Adipocyte (in vitro differentiated cells): ENCODE results near the gene LMAN2L.

ENCODE experiments used
- DNase-seq: peaks from one replicate; pipeline ENCODE4 v3.0.0-alpha.2; 2015; ENCODE audit warnings: low read depth
- H3K27me3 ChIP-seq: replicated peaks from 2 replicates; pipeline ENCODE4 v1.7.0; 2013; ENCODE audit warnings: mild to moderate bottlenecking, low read length, moderate library complexity; ENCODE audit not compliant: control insufficient read depth, insufficient read depth
- H3K36me3 ChIP-seq: 2 replicates; pipeline ENCODE4 v1.7.0; 2013; ENCODE audit warnings: low read length, mild to moderate bottlenecking, moderate library complexity; ENCODE audit not compliant: control insufficient read depth, insufficient read depth, severe bottlenecking
- H3K4me1 ChIP-seq: 2 replicates; pipeline ENCODE4 v1.7.0; 2013; ENCODE audit warnings: mild to moderate bottlenecking, low read length, moderate library complexity; ENCODE audit not compliant: control insufficient read depth, insufficient read depth
- H3K4me3 ChIP-seq: 2 replicates; pipeline ENCODE4 v1.7.0; 2013; ENCODE audit warnings: mild to moderate bottlenecking, low read length, moderate library complexity
- H3K9ac ChIP-seq: 2 replicates; pipeline ENCODE4 v1.7.0; 2013; ENCODE audit warnings: mild to moderate bottlenecking, low read length, moderate library complexity
- H3K9me3 ChIP-seq: 2 replicates; pipeline ENCODE4 v1.7.0; 2013; ENCODE audit warnings: mild to moderate bottlenecking, low read length, moderate library complexity; ENCODE audit not compliant: control insufficient read depth

Gene LMAN2L

DNA sequence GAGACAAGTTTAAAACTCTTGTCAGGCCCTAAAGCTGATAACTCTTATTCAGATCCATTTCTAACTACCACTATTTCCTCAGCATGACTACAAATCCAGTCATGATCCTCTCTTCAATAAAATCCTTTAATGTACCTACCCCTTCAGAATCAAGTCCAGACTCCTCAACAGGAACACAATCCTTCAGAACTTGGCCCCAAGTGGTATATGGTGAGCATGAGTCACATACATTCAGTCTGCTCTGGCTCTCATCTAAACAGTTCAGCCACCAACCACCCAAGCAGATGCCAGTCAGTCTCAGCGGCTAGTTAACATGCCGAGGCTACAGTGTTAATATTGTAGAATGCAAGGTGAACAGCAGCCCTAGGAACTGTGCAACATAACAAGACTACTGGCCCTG is 9.7 kb downstream of the LMAN2L start:
- Histone ChIP-seq H3K9me3 (no peaks in the 10 kb centered on the region), H3K27me3 (no peaks in the 10 kb centered on the region), H3K36me3 (peaks cover 32% of the 10 kb centered on the region), H3K4me1 (peaks cover 45% of the 10 kb centered on the region), H3K4me3 (no peak overlapping the region), H3K9ac (no peak overlapping the region)
- DNase-seq, result peak; percentile 31

DNA sequence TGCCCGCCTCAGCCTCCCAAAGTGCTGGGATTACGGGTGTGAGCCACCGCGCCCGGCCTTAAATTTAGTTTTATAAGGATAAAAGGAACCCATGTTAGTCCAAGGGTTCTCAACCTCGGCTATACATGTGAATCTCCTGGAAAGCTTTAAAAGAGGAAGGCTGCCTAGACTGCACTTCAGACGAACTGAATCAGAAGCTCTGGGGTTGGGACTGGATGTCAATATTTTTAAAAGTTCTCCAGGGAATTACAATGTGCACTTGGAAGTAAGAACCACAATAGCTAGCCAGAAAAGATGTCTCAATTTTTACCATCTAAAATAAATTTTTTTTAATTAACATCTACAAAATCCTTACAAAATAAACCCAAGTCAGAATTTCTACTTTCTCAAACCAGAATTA is 10.1 kb downstream of the LMAN2L start:
- DNase-seq, result no peak
- H3K27me3 ChIP-seq, result no peaks in the 10 kb centered on the region
- H3K4me1 ChIP-seq, result peaks cover 41% of the 10 kb centered on the region
- H3K9me3 ChIP-seq, result no peaks in the 10 kb centered on the region
- H3K9ac ChIP-seq, result no peak overlapping the region
- H3K4me3 ChIP-seq, result no peak overlapping the region
- H3K36me3 ChIP-seq, result peaks cover 32% of the 10 kb centered on the region

- H3K9me3 ChIP-seq, result no peaks in the 10 kb centered on the region
- H3K27me3 ChIP-seq, result no peaks in the 10 kb centered on the region
- peaks cover 26% of the 10 kb centered on the region for H3K4me1 ChIP-seq
- DNase-seq, result peak; percentile 49
- no peak overlapping the region for H3K9ac ChIP-seq
- H3K4me3 ChIP-seq, result no peak overlapping the region
- H3K36me3 ChIP-seq, result peaks cover 24% of the 10 kb centered on the region
Measured at GRCh38 chr2:96727431-96727830, 12.4 kb downstream of the LMAN2L start.

- DNase-seq, result no peak
- H3K4me1 ChIP-seq, result peaks cover 26% of the 10 kb centered on the region
- H3K36me3 ChIP-seq, result peaks cover 18% of the 10 kb centered on the region
- H3K4me3 ChIP-seq, result no peak overlapping the region
- no peaks in the 10 kb centered on the region for H3K9me3 ChIP-seq
- no peak overlapping the region for H3K9ac ChIP-seq
- H3K27me3 ChIP-seq, result no peaks in the 10 kb centered on the region
Measured at GRCh38 chr2:96726131-96726530, 13.7 kb downstream of the LMAN2L start.

DNA sequence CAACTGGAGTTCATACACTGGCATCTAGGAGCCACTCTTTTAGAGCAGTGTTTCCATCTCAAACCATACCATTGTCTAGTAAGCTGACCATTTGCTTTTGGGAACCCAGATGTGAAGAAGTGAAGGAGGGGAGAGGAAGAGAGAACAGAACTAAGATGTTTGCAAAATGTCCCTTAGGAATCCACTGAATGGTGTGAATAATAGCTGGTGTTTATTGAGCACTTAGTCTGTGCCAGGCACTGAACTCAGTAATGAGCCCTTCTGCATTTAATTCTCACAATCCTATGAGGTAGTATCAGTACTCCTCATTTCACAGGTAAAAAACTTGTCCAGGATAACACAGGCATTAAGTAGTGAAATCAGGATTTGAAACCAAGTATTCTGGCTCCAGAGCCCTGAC is 23.5 kb downstream of the LMAN2L start:
- Histone ChIP-seq H3K4me3 (no peak overlapping the region), H3K36me3 (peaks cover 25% of the 10 kb centered on the region), H3K27me3 (no peaks in the 10 kb centered on the region), H3K9ac (no peak overlapping the region), H3K4me1 (no peaks in the 10 kb centered on the region), H3K9me3 (no peaks in the 10 kb centered on the region)
- no peak for DNase-seq

DNA sequence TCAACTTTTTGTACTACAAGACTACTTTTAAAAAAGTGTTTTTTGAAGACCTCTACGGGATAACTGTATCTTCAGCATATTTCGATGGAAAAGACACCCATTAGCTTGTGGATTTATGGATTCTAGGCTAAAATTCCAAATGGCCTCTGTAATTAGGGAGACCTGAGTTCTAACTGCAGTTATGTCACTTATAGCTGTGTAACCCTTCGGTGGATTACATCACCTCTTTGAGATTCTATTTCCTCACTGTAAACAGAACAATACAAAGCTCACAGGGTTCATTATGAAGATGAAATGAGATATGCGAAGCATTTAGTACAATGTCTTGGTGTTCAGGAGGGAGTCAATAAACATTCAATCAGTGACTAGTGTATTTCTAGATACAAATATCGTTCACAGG is 24.2 kb downstream of the LMAN2L start:
- Histone ChIP-seq H3K4me3 (no peak overlapping the region), H3K9ac (no peak overlapping the region), H3K4me1 (no peaks in the 10 kb centered on the region), H3K36me3 (peaks cover 32% of the 10 kb centered on the region), H3K27me3 (no peaks in the 10 kb centered on the region), H3K9me3 (no peaks in the 10 kb centered on the region)
- DNase-seq, result peak; percentile 19

- Histone ChIP-seq H3K4me3 (no peak overlapping the region), H3K36me3 (peaks cover 64% of the 10 kb centered on the region), H3K9me3 (peaks cover 5% of the 10 kb centered on the region), H3K27me3 (no peaks in the 10 kb centered on the region), H3K4me1 (no peaks in the 10 kb centered on the region), H3K9ac (no peak overlapping the region)
- no peak for DNase-seq
Measured at GRCh38 chr2:96710985-96711384, 28.9 kb downstream of the LMAN2L start.

DNA sequence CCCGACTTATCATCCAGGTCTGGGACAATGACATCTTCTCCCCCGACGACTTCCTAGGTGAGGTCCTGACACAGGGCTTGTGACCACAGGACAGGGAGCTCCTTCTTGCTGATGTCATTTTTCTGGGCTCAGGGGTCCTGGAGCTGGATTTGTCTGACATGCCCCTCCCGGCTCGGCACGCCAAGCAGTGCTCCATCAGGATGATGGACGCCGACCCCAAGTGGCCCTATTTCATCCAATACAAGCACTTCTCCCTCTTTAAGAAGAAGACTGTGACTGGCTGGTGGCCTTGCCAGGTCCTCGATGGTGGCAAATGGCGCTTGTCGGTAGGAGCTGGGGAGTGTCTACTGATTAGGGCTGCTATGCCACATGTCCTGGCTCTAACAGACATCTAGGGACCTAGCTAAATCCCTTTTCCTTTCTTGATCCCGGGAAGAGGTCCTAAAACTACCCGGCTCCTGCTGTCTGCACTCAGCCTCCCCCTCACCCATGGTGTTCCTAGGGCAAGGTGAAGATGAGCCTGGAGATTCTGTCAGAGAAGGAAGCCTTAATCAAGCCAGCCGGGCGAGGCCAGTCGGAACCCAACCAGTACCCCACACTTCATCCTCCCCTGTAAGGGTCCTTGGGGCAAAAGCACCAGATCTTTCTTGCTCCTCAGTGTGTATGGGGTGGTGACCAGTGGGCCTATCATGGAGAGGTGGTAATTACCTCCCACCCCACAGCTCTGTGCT is 36.7 kb downstream of the LMAN2L start:
- H3K27me3 ChIP-seq, result no peaks in the 10 kb centered on the region
- no peak for DNase-seq
- H3K36me3 ChIP-seq, result peaks cover 29% of the 10 kb centered on the region
- H3K9ac ChIP-seq, result no peak overlapping the region
- H3K4me3 ChIP-seq, result no peak overlapping the region
- H3K9me3 ChIP-seq, result no peaks in the 10 kb centered on the region
- no peaks in the 10 kb centered on the region for H3K4me1 ChIP-seq

DNA sequence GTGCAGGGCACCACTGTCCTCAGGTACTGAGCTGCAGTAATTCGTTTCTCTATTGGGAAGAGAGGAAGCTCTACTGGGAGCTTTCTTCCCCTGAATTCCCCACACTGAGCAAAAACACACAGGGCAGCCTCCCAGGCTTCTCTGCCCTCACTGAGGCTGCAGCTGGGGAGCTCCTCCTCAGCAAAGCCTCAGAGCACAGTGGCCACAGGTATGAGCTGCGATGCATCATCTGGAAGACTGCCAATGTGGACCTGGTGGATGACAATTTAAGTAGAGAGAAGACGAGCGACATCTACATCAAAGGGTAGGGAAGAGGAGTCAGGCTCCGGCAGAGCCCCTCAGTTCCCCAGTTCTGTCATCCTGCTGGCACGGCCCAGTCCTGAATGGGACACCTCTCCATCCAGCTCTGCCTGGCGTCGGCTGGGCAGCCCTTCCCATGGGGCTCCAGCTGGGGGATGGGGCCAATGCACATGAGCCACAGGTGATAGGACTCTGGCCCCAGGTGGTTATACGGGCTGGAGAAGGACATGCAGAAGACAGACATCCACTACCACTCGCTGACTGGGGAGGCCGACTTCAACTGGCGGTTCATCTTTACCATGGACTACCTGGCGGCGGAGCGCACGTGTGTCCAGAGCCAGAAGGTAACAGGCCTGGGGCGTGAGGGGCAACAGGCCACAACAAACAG is 37.6 kb downstream of the LMAN2L start:
- no peaks in the 10 kb centered on the region for H3K9me3 ChIP-seq
- H3K9ac ChIP-seq, result no peak overlapping the region
- no peaks in the 10 kb centered on the region for H3K27me3 ChIP-seq
- peaks cover 20% of the 10 kb centered on the region for H3K36me3 ChIP-seq
- DNase-seq, result no peak
- H3K4me3 ChIP-seq, result no peak overlapping the region
- H3K4me1 ChIP-seq, result no peaks in the 10 kb centered on the region

DNA sequence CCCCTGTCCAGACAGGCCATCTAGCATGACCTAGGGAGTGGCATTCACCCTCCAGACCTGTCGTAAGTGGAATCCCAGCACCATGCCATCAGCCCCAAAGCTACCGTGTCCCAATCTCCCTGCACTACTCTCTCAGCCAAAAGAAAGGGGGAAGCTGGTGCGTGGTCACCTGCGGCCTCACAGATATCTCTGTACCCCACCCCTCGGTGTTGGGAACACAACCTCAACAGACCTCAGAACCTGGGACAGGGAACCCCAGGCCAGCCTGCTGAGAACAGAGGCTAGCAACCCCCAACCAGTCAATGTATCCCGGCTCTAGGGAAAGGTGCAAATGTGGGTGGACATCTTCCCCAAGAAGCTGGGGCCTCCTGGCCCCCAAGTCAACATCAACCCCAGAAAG is 38.2 kb downstream of the LMAN2L start:
- no peak overlapping the region for H3K9ac ChIP-seq
- H3K9me3 ChIP-seq, result no peaks in the 10 kb centered on the region
- no peaks in the 10 kb centered on the region for H3K4me1 ChIP-seq
- no peak overlapping the region for H3K4me3 ChIP-seq
- peaks cover 14% of the 10 kb centered on the region for H3K36me3 ChIP-seq
- no peak for DNase-seq
- no peaks in the 10 kb centered on the region for H3K27me3 ChIP-seq

DNA sequence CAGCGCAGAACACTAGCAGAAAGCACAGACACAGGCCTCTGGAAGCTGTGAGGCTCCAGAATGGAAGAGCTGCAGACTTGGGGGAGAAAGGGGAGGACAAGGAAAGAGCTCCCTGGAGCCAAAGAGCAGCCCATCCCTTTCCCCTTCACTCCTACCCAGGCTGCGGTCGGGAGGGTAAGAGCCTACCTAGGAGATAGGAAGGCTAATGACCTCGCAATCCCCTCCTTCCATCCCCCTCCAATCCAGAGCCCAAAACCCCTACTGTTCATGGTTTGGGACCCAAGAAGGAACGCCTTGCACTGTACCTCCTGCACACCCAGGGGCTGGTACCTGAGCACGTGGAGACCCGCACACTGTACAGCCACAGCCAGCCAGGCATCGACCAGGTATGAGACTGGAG is 39.8 kb downstream of the LMAN2L start:
- Histone ChIP-seq H3K4me3 (no peak overlapping the region), H3K9me3 (no peaks in the 10 kb centered on the region), H3K9ac (no peak overlapping the region), H3K27me3 (no peaks in the 10 kb centered on the region), H3K4me1 (no peaks in the 10 kb centered on the region), H3K36me3 (peaks cover 5% of the 10 kb centered on the region)
- DNase-seq, result no peak
